Gastrocnemius medialis (tissue), 4 donors: ENCODE results near the gene ESPL1. TPM values are rescaled to one million over a fixed set of nuclear protein-coding genes. Genes with fewer than 3 reads are reported as not detected.
"Not testable (repeated sequence)": the region's sequence is repeated elsewhere in the genome, so short reads cannot be mapped to it uniquely, and the experiment has no call there.

ENCODE experiments used
- ATAC-seq, 2 donors: fragments of 150-250 bp; one replicate each; pipeline ENCODE4 v1.9.1; 2016
- DNase-seq, 2 donors: peaks; one replicate each; pipeline ENCODE4 v3.0.0-alpha.2; 2019
- H3K27ac ChIP-seq, 4 donors: fragments of 200-600 bp; sonication (generic); 1 replicate in 1 of 4; 2 replicates in 3 of 4; pipeline ENCODE4 v1.5.1; 2016 to 2018; ENCODE audit warnings: mild to moderate bottlenecking in 2 of 4, moderate library complexity in 1 of 4
- H3K27me3 ChIP-seq, 3 donors: fragments of 200-600 bp; sonication (generic) in 2 of 3; 1 replicate in 1 of 3; 2 replicates in 2 of 3; pipeline versions ENCODE4 v1.5.1 to v1.6.0; 2016 to 2019; ENCODE audit warnings: mild to moderate bottlenecking in 1 of 3, moderate library complexity in 1 of 3
- H3K36me3 ChIP-seq, 2 donors: fragments of 200-600 bp; sonication (generic) in 1 of 2; one replicate each; pipeline ENCODE4 v1.5.1; 2017 to 2018
- H3K4me1 ChIP-seq, 2 donors: fragments of 200-600 bp; sonication (generic) in 1 of 2; one replicate each; pipeline ENCODE4 v1.5.1; 2016 to 2017; ENCODE audit warnings: mild to moderate bottlenecking in 2 of 2
- H3K4me3 ChIP-seq, 4 donors: fragments of 200-600 bp; sonication (generic) in 3 of 4; 1 replicate in 1 of 4; 2 replicates in 3 of 4; pipeline ENCODE4 v1.5.1; 2016 to 2019; ENCODE audit warnings: mild to moderate bottlenecking in 2 of 4
- H3K9me3 ChIP-seq, 3 donors: fragments of 200-600 bp; sonication (generic) in 2 of 3; 1 replicate in 1 of 3; 2 replicates in 2 of 3; pipeline ENCODE4 v1.5.1; 2016 to 2019
- POLR2A ChIP-seq, 2 donors: fragments of 450-650 bp; IDR thresholded peaks; one replicate each; pipeline ENCODE4 v1.6.1; 2017; ENCODE audit warnings: antibody characterized with exemption in 2 of 2, mild to moderate bottlenecking in 2 of 2, moderate library complexity in 2 of 2
- in situ Hi-C, 4 donors: fragments of 200-750 bp; cut with MboI; loops; one replicate each; pipeline versions ENCODE4 v1.15.0 to v1.8.0; 2017; ENCODE audit warnings: low sequenced_read_pairs in 4 of 4
- intact Hi-C: fragments of 100-400 bp; cut with DNase I; formaldehyde crosslinking; loops from one replicate; pipeline ENCODE4 v1.15.1; 2023; ENCODE audit warnings: low total_unique reads
- total RNA-seq, 4 donors: library from RNA; depleted of rRNA; stranded (reverse); fragments of >200 nt; gene quantifications; one replicate each; pipeline versions ENCODE4 v1.1.0 to v1.2.3, GENCODE V29; 2016
- TF ChIP-seq, protein P1 (sequence below), 5 experiments: fragments of 450-650 bp in 3 of 5; fragments of 200-600 bp in 2 of 5; sonication (generic) in 2 of 5; IDR thresholded peaks in 4 of 5; conservative IDR thresholded peaks in 1 of 5; 1 replicate in 4 of 5; 2 replicates in 1 of 5; pipeline ENCODE4 v1.5.1; 2016 to 2019; ENCODE audit warnings: antibody characterized with exemption in 5 of 5, mild to moderate bottlenecking in 3 of 5, moderate library complexity in 3 of 5

Gene ESPL1
- total RNA-seq, 4 donors from 2014 or later = 0.20 to 0.44 (median 0.24) TPM; not detected in 1

GRCh38 chr12:53330671-53331070 lies 62.6 kb downstream of the ESPL1 start:
- in situ Hi-C loops = no loop called here
- DNase-seq (no peak), ATAC-seq (no peak)
- Histone ChIP-seq H3K4me1 (peaks cover 0 to 5% of the 10 kb centered on the region in 2 donors), H3K27ac (peak overlapping the region in 1 of 4 donors; percentile 18), H3K36me3 (no peaks in the 10 kb centered on the region), H3K4me3 (no peak overlapping the region), H3K9me3 (no peaks in the 10 kb centered on the region), H3K27me3 (peaks cover 3 to 9% (median 4%) of the 10 kb centered on the region in 3 donors)
- no peak for TF ChIP-seq POLR2A (IDR thresholded peaks at IDR 0.05)
- TF ChIP-seq, protein P1, sequence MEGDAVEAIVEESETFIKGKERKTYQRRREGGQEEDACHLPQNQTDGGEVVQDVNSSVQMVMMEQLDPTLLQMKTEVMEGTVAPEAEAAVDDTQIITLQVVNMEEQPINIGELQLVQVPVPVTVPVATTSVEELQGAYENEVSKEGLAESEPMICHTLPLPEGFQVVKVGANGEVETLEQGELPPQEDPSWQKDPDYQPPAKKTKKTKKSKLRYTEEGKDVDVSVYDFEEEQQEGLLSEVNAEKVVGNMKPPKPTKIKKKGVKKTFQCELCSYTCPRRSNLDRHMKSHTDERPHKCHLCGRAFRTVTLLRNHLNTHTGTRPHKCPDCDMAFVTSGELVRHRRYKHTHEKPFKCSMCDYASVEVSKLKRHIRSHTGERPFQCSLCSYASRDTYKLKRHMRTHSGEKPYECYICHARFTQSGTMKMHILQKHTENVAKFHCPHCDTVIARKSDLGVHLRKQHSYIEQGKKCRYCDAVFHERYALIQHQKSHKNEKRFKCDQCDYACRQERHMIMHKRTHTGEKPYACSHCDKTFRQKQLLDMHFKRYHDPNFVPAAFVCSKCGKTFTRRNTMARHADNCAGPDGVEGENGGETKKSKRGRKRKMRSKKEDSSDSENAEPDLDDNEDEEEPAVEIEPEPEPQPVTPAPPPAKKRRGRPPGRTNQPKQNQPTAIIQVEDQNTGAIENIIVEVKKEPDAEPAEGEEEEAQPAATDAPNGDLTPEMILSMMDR (IDR thresholded peaks at IDR 0.05 in 4 of 5, conservative IDR thresholded peaks at IDR 0.05 in 1 of 5) = no peak
- intact Hi-C loops = no loop called here

DNA sequence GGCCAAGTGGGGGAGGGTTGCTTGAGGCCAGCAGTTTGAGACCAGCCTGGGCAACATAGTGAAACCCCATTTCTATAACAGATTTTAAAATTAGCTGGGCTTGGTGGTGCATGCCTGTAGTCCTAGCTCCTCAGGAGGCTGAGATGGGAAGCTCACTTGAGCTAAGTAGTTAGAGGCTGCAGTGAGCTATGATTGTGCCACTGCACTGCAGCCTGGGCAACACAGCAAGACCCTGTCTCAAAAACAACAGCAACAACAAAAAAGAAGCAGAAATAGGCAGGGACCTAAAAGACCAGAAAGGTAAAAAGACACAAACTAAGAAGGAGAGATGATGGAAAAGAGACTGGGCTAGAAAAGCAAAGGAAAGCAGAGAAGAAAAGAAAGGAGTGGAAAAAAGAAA lies 64.2 kb downstream of the ESPL1 start:
- in situ Hi-C loops, H3K9me3 ChIP-seq, H3K4me1 ChIP-seq, DNase-seq, H3K4me3 ChIP-seq, H3K36me3 ChIP-seq, ATAC-seq, intact Hi-C loops, H3K27ac ChIP-seq: not testable (repeated sequence)
- peaks cover 13 to 15% (median 14%) of the 10 kb centered on the region in 3 donors for H3K27me3 ChIP-seq

DNA sequence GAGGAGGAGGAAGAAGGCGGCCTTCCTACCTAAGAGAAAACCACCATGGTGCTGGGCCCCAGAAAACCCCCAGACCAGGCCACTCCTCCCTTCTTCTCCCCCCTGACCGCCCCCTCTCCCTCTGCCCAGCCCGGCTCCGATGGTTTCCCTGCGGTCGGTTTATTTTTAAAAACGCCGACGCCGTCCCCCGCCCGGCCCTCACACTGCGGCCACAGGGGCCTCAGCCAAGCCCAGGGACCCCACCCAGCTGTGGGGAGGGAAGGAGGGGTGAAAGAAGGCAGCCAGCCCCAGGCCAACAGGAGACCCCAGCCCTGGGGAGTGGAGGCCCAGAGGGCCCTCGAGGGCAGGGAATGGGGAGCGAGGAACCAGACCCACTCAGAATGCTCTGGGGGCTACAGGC lies 64.6 kb downstream of the ESPL1 start:
- peaks cover 13 to 15% (median 14%) of the 10 kb centered on the region in 3 donors for H3K27me3 ChIP-seq
- H3K27ac ChIP-seq = no peak overlapping the region
- TF ChIP-seq POLR2A (IDR thresholded peaks at IDR 0.05) = no peak
- TF ChIP-seq, protein P1 (IDR thresholded peaks at IDR 0.05 in 4 of 5, conservative IDR thresholded peaks at IDR 0.05 in 1 of 5) = no peak
- no peaks in the 10 kb centered on the region for H3K4me1 ChIP-seq
- no peaks in the 10 kb centered on the region for H3K36me3 ChIP-seq
- no peak overlapping the region for H3K4me3 ChIP-seq
- ATAC-seq = no peak
- in situ Hi-C loops = no loop called here
- H3K9me3 ChIP-seq = no peaks in the 10 kb centered on the region
- no peak for DNase-seq
- intact Hi-C loops = no loop called here

GRCh38 chr12:53333289-53333688 lies 65.2 kb downstream of the ESPL1 start:
- intact Hi-C loops (no loop called here), in situ Hi-C loops (no loop called here)
- Histone ChIP-seq H3K9me3 (no peaks in the 10 kb centered on the region), H3K27me3 (peaks cover 14 to 15% (median 15%) of the 10 kb centered on the region in 3 donors), H3K36me3 (no peaks in the 10 kb centered on the region), H3K4me1 (no peaks in the 10 kb centered on the region), H3K27ac (no peak overlapping the region), H3K4me3 (no peak overlapping the region)
- DNase-seq = no peak
- ATAC-seq = no peak
- TF ChIP-seq, protein P1 (IDR thresholded peaks at IDR 0.05 in 4 of 5, conservative IDR thresholded peaks at IDR 0.05 in 1 of 5) = no peak
- no peak for TF ChIP-seq POLR2A (IDR thresholded peaks at IDR 0.05)

DNA sequence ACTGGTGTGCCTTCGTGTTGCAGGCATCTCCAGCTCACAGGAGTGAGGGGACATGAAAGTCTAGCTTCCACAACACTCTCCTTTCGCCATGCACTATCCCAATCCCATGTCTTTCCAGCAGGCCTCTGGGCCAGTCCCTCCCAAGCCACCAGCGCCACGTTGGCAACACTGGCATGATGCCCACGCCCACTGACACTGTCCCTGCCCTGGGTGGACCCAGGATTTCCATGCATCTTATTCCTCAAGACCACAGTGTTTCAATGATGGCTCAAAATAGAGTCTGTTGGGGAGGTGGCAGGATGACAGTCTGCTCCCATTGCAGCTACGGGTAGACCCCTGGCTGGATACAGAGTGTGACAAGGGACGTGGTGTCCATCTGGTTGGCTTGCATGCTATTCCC lies 65.7 kb downstream of the ESPL1 start:
- H3K36me3 ChIP-seq = no peaks in the 10 kb centered on the region
- peaks cover 14 to 20% (median 15%) of the 10 kb centered on the region in 3 donors for H3K27me3 ChIP-seq
- TF ChIP-seq, protein P1 (IDR thresholded peaks at IDR 0.05 in 4 of 5, conservative IDR thresholded peaks at IDR 0.05 in 1 of 5) = no peak
- TF ChIP-seq POLR2A (IDR thresholded peaks at IDR 0.05) = no peak
- DNase-seq (no peak), ATAC-seq (no peak)
- no peaks in the 10 kb centered on the region for H3K9me3 ChIP-seq
- in situ Hi-C loops (no loop called here), intact Hi-C loops (no loop called here)
- H3K4me1 ChIP-seq = no peaks in the 10 kb centered on the region
- no peak overlapping the region for H3K27ac ChIP-seq
- no peak overlapping the region for H3K4me3 ChIP-seq
